HG02798 (cell line): ENCODE data around the gene FAM170A.

Source experiments
- ATAC-seq: cut with Tn5 transposase; IDR thresholded peaks from one replicate; pipeline ENCODE4 v1.9.1; 2021; ENCODE audit warnings: mild to moderate bottlenecking; ENCODE audit not compliant: unreplicated experiment, poor library complexity

Gene FAM170A, protein sequence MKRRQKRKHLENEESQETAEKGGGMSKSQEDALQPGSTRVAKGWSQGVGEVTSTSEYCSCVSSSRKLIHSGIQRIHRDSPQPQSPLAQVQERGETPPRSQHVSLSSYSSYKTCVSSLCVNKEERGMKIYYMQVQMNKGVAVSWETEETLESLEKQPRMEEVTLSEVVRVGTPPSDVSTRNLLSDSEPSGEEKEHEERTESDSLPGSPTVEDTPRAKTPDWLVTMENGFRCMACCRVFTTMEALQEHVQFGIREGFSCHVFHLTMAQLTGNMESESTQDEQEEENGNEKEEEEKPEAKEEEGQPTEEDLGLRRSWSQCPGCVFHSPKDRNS

DNA sequence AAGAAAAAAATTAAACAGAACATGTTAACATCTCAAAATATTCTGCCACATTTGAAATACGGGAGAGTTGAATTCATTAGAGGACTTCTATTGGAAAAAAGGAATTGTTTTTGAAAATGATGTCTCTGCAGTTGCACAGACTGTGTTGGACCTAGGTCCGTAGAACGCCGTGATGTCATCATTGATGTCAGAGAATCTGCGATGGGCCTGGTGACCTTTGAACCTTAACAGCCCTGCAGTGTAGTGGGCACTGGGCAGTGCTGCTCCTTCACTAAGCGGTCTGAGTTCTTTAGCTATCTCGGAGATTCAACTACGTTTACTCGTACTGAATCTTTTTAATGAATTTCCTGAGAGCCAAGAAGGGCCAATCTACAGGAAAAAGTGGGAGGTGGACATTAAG lies at the start of gene FAM170A:
Gene FAM170A, plus strand, starts transcription at position 220 of the 400 bp plus-strand sequence. CDS start 211 bp downstream, outside the sequence.
- ATAC-seq, result no peak

DNA sequence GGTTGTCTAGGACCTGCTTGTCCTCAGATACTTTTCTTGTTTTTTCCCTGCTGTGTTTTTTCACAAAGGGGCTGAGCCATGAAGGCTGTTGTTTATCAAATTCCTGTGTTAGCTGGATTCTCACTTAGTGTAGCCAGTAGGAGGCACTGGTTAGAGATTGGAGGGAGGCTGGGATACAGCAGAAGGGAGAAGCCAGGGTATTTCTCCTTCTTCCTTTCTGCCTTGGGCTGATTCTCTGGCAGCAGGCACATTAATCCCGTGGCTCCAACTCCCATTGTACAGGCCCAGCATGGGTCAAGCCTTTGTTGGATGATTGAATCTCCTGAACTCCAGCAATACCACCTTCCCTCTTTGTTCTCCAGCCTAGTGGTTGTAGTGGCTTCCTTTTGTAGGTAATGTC lies 46.4 kb upstream of the FAM170A start:
- no peak for ATAC-seq

DNA sequence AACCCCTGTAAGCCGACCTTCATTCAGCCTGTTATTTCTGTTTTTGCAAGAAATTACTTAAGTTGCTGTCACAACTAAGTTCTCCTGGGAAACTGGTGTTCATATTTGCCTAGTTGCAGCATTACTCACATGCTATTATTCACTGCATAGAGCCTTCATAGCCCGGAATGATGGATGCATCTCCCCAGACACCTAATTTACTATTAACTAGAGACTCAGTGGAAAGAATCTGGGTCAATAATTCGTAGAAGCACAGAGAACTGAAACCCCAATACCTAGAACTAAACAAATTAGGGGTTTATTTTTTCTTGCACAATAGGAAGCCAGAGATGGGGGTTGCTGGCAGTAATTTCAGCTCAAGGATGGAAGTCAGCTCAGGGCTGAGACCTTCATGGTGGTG lies 45.7 kb upstream of the FAM170A start:
- ATAC-seq, result peak; percentile 78

DNA sequence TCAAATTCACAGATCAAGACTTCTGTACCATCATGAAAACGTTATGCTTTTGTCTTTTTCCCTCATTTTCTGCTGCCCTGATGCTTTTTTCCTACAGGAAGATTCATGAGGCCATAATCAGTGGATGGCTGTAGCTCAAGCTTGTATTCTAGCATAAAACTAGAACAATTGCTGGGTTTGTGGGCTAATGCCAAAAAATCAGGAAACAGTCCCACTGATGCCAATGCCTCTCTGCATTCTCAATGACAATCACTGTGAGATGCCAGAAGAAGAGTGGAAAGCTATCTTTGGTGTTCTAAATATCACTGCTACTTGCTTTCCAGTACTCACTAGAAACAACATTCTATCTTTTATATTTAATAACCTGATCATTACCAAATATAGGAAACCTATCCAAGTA lies 33.3 kb upstream of the FAM170A start:
- ATAC-seq, result no peak

- ATAC-seq, result peak; percentile 72
Measured at GRCh38 chr5:119597728-119598298, 31.5 kb upstream of the FAM170A start.

GRCh38 chr5:119613937-119614336 lies 15.4 kb upstream of the FAM170A start:
- ATAC-seq, result no peak

GRCh38 chr5:119614838-119615237 lies 14.5 kb upstream of the FAM170A start:
- ATAC-seq, result no peak

DNA sequence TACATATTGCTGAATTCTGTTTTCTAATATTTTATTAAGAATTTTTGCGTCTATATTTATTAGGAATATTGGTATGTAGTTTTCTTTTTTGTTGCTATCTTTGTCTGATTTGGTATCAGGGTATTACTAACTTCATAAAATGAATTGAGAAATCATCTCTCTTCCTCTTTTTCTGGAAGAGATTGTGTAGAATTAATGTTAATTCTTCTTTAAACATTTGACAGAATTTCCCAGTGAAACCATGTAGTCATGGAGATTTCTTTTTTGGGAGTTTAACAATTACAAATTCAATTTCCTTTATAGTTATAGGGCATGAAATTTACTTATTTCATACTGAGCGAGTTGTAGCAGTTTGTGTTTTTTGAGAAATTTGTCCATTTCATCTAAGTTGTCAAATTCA lies 3.3 kb upstream of the FAM170A start:
- ATAC-seq, result no peak

DNA sequence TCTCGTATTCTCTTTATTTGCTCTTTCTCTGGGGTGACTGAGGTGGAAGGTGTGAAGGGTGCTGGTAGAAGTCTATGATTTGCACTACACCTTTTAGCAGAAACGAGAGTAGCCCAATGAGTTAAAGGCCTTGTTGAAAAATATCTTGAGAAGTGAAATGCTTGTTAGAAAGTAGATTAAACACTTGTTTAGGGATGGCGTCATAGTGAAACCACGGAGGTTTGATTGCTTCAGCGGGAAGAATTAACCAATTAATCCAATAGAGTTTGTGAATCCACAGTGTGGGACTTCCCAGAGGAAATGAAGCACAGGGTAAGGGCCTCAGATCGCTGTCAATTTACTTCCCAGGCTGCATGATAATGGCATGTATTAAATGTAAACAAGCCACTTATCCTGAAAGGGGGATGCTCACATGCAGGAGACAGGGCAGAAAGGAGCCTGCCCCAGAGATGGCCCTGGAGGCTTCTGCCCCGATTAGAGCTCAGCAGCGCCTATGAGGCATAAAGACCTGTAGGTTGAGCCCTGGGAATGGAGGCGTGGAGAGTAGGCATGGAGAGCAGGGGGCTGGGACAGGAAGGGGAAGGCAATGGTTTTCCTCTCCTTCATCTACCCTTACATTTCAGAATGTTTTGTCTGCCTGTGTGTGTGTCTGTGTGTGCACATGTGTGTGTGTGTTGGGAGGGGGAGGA lies 1.5 kb downstream of the FAM170A start:
- ATAC-seq, result no peak

DNA sequence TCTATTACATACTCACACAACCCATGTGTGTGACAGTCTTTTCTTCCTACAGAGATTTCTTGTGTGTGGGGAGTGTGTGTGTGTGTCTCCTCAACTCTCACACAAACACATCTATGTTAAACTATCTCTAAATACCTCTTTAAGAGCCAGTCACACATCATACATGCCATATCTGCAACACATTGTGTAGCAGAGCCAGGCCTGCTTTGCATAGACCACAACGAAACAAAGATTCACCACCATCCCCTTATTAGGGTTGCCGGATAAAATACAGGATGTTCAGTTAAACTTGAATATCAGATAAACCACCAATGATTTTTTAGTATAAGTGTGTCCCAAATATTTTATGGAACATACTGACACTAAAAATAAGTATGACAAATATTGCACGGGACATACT lies 2.3 kb downstream of the FAM170A start:
- ATAC-seq, result peak; percentile 49

DNA sequence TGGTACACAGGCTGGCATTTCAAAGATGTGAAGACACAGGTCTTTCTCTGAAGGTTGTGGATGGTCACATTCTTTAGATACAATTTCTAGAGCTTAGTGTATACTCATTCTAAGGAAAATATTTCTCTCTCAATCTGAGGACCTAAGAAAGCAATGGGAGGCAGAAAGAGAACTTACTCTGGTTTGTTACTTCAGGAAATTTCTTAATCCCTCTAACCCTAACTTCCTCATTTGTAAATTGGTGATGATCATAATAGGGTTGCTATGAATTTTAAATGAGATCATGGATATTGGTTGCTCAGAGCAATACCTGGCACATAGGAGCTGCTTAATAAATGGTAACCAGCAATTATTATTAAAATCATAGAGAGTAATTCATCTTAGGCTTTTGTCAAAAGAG lies 22.1 kb downstream of the FAM170A start:
- ATAC-seq, result no peak

GRCh38 chr5:119655061-119655460 lies 25.7 kb downstream of the FAM170A start:
- no peak for ATAC-seq

- ATAC-seq, result no peak
Measured at GRCh38 chr5:119656023-119656422, 26.7 kb downstream of the FAM170A start.

DNA sequence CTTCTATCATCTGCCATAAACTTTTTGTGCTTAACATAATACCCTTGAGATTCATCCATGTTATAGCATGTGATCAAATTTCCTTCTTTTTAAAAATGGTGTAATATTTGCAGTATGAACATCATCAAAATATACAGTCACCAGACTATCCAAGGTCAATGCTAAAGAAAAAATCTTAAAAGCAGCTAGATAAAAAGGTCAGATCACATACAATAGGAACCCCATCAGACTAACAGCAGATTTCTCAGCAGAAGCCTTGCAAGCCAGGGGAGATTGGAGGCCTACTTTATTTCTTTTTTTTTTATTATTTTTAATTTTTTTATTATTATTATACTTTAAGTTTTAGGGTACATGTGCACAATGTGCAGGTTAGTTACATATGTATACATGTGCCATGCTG lies 37.2 kb downstream of the FAM170A start:
- ATAC-seq, result no peak

DNA sequence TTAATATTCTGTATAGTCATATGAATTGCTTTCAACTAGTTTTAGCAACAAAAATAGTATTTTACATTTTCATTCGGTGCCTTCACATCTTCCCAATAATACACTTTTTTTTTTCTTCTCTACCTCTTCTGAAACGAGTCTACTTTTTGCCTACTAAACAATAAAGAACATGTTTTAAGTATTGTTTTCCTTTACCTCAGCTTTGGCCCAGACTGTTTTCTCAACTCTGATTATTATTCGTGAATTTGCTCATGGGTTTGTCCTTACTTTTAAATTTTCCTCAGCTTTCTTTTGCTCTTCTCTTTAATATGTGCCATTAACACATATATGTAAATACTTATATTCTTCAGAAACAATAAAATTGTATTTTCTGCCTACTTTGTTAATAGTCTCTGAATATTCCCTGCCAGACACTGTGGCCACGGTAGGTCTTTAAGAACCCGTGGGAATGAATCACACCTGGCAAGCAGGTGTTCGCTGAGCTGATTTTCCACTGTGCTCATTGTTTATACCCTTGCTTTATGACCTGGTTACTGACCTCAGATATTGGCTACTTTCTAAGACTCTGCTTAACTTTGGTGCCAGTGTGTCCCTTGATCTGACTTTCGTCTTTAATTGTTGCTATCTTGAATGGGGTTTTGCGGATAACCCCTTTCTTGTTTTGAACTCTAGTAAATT lies 49.1 kb downstream of the FAM170A start:
- no peak for ATAC-seq

GRCh38 chr5:119680080-119680479 lies 50.7 kb downstream of the FAM170A start:
- ATAC-seq, result no peak

DNA sequence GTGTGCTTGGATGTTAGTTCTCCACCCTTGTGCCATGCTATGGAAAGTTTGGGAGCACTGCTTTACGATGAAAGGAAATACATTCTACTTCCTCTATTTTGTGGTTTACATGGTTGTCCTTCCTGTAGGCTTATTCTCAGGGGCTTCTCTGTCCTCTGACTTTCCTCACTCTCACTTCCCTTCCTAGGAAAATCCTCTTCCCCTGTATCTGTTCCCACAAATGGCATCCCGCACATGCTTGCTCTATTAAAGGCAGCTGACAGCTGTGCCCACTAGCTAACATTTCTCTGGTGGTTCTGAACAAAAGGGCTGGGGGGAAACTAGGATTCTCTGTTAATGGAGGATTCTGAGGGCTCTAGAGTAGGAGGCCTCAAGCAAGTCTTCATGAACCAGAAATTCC lies 52.4 kb downstream of the FAM170A start:
- ATAC-seq, result no peak

GRCh38 chr5:119682372-119682771 lies 53.0 kb downstream of the FAM170A start:
- no peak for ATAC-seq
